GM21528 (cell line): ENCODE results near the gene NFASC.

ENCODE experiments used
- ATAC-seq: cut with Tn5 transposase; IDR thresholded peaks from one replicate; pipeline ENCODE4 v1.9.1; 2021; ENCODE audit warnings: mild to moderate bottlenecking, moderate library complexity; ENCODE audit not compliant: unreplicated experiment, low FRiP score

Gene NFASC

DNA sequence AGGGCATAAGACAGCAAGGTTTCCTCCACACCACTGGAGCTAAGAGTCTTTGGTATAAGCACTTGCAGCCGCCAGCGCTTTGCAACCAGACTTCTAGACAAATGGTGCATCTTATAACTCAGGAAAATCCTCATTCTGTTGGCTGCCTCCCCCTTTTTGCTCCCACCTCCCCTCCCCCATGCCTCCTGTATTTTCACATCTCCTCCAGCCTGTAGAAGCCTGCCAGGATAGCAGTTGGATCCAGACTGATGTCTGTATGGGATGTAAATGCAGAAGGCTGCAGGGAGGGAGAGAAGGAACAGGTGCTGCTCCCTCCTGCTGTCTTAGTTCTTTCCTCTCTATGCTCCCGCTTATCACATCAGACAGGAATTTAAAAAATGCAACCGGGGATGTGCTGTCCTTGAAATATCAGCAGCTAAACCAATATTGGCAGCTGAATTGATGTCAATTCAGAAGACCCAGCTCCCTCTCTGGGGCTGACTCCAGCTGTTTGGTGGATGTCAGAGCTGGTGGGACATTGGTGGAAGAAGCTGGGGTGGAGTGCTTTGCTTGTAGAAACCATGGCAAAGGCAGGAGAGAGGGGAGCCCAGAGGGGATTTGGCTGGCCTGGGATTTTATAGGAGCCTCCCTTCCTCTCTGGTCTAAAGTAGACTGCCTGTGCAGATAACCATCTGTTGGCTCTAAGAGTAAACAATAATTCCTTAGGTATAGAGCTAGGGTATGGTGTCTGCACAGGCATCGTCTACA is 53.5 kb downstream of the NFASC start:
- no peak for ATAC-seq

DNA sequence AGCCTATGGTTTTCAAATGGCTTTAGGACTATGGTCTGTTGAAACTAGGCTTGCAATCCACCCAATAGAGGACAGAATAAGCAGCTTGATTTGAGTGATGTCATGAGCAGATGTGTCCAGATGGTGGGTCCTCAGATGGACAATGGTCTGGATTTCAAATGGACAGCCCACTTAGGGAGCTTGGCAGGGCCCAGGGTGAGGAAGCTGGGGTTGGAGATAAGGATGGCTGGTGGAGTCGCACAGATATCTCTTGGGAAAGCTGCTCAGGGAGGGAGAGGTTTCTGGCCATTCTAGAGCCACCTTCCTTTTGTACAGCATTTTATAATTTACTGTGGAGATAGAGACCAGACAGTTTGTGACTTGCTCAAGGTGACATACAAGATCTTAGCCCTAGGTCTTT is 55.0 kb downstream of the NFASC start:
- no peak for ATAC-seq

DNA sequence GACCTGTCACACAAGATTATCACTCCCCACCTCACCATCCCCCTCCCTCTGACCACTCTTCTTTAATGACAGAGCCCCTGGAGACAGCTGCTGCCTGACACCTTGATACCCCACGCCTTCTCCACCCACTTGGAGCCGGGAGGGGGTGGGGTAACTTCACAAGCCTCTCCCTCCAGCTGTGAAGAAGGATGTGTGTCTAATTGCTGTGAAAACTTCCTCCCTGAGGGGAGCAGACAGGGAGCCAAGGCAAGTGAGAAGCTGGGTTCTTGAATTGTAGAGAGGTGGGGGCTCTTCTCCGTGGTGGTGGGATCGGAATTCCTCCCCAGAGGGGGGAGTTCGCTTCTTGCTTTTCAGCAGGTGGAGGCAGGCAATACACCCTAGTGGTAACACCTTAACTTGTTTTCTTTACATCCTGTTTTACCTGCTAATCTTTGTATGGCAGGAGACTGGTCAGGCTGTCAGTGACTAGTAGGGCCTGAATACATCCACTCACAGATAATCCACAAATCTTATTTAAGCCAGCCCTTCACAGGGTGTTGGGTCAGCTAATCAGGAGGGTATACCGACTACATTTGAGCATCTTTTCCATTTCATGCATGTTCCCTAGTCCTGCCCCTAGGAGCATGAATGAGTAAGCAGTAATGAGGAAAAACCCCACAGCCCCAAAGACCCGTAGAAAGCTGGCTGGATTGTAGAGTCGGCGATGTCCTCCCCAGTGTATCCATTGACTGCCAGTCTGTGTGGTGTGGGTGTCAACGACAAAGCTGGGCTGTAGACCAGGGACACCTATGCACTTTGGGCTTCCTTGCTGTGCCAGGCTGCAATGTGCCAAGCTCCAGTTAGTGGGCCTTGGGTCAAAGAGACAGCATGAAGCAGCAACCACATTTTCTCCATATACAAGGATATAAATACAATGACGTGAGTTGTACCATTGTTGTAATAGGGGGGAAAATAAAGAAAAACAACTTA is 57.3 kb downstream of the NFASC start:
- no peak for ATAC-seq

DNA sequence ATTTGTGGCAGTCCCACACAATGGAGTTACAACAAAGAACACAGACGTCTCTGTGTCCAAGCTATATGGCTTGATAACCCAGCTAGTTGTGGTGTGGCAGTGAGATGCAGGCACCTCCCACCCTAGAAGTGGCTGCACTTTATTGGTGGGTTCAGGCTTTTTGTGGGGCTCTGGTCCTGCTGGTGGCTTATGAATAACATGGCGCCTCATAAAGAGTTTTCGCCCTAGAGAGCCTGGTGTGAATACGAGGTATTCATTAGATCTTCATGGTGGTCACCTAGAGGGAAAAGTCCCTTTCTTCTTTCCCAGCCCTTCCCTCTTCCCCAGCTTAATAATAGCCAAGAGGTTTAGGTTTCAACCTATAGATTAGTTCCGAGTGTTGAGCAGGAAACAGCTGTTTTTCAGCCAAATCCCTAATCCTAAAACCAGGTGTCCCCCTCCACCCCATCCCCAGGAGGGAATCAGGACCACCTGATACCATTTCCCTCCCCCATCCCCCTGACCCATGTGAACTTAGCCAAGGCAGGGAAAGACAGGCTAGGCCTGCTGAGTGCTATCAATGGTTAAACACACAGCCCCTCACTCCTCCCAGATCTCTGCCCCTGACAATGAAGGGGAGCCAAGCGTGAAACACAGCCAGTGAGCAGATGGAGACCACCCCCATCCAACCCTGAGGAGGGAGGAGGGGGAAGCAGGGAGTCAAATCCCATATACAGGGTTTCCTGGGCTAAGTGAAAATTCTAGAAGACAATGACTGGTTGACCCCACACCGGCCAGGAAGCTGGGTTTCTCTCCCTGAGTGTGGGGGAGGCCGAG is 58.2 kb downstream of the NFASC start:
- ATAC-seq: no peak

DNA sequence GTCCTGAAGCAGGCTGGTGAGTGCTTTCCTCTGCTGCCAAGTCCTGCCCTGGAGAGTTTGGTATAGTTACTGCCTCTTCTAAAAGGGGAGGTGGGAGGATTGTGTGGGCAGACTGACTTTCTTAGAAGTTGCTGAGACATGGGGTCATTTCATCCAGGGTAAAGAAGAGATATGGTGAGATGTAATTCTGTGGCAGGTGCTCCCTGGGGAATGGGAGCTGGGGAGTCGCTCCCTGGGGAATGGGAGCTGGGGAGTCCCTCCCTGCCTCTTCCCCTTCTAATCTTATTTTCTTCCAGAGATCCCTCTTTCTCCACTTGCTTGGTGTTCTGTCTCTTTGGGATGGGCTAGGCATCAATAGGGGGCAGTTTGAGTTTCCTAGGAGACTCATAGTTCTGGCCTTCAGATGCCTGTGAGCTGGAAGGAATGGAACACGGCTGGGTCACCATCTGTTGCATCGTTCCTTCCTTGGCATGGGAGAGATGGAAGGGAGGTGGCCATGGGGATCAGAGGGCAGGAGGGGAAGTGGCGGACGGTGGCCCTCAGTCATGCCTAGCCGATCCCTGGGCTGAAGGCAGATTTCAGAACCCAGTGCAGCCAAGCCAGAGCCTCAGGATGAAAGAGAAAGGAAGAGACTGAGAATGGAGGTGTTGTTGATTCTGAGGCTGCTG is 59.0 kb downstream of the NFASC start:
- no peak for ATAC-seq

DNA sequence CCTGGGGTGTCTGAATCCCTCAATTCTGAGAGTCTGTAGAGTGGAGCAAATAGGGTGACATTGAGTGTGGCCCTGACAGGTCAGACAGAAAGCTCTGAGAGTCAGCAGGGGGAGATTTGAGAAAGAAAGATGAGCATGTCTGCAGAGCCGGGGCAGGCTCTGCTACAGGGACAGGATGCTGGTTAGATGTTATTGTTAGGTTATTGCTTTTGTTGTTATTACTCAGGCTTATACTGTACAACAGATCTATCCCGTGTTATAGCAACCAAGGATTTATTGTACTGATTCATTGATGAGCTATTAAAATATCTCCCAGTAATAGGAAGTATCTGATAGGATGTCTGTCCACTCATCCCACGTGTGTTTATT is 59.5 kb downstream of the NFASC start:
- ATAC-seq: no peak

DNA sequence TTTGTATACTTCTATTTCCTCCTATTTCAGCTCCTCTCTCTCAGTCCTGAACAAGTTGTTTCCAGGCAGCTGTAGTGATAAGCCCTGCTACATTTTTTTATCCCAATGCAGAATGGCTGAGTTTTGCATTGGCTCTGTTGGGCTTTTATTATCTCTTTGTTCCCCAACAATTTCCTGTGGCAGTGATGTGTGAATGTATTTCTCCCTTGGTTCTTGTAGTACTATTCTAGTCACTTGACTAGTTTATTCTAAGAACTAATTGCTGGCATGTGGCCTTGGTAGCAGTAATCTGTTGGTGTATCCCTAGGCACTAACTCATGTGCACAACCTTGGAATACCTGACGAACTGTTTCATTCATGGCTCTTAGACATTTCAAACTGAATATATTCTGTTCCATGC is 60.7 kb downstream of the NFASC start:
- ATAC-seq: no peak

DNA sequence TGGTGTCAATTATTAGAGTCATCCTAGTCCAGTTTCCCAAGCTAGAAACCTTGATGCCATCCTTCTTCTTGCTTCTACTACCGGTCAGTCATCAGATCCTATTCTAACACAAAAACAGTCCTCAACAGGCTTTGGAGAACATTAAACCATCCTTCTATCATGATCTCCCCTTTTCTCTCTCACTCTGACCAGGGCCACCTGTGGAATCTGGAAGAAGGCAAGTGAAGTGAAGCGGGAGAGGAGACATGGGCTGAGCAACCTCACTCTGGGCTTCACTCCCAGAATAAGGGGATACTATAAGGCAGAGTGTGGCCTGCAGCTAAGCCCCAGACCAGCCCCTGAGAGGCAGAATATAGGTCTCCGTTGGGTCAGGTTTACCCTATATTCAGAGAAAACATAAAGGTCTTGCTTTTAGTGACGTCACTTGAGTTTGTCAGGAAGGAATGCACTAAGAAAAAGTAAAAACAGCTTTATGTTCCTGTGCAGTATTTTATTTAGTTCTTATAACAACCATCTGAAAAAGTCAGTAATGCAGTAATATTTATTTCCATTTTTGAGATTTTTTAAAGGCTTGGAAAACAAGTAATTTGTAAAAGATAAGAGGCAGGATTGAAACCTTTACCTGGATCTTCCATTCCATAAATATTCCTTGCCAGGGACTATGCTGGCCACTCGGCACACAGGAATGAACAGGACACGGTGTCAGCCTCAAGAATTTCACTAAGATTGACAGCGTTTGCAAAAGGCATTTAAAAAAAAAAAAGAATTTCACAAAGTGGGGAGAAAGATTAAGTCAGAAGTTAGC is 61.3 kb downstream of the NFASC start:
- ATAC-seq: no peak

DNA sequence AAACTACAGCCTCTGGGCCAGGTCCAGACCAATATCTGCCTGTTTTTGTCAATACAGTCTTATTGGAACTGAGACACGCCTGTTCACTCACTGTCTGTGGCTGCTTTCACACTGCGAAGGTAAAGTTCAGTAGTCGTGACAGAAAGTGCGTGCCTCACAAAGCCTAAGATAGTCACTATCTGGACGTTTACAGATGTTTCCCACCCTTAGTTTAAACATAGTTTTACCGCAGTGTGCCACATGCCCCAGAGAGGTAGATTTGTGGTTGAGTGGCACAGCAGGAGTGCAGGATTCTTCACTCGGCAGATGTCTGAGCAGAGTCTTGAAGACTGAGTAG is 61.9 kb downstream of the NFASC start:
- ATAC-seq: no peak

DNA sequence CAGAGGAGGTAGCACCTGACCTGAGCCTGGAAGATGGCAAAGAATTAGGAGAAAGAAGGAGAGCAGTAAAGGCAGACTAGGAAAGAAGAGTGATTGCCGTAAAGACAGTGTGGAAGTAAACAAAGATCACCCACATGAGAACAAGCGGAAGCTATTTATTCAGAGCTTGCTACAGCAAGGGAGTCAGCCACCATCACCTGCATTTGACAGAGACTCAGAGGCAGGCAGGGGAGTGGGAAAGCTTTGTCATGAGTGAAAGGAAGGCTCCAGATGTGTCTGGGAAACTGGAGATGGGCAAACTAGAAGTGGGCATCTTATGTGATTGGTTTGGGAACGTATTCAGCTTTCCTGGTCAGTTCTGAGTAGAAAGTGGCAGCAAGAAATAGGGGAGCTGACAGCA is 64.5 kb downstream of the NFASC start:
- no peak for ATAC-seq

DNA sequence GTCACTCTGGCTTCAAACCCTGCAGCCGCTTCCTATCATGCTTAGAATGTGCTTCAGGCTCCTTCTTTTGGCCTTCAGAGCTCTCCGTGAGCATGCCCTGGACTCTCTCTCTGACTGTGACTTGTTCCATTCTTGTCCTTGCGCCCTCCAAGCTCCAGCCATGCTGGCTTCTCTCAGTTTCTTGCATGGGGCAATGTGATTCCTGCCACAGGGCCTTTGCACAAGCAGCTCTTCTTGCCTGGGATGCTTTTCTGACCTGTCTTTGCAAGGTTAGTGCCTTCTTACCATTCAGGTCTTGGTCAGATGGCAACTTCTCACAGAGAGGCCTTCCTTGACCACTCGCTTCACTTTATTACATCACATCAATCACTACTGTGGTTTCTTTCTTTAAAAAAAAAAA is 66.1 kb downstream of the NFASC start:
- ATAC-seq: no peak

DNA sequence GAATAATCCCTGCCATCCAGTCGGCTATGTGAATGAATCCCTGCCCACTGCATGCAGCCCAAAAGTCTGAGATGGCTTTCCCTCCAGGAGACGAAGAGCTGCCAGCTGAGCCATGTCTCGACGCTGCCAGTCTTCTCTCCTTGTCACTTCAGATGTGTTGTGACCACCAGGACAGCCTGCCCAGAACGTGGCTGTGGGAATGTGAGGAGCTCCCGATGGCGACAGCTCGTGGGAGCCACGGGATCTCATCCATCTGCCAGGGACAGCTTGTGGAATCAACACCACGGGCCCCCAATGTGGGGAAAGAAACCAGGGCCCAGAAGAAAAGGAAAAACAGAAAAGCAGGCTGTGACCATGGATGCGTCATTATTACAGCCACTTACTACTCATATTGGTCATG is 67.2 kb downstream of the NFASC start:
- no peak for ATAC-seq

DNA sequence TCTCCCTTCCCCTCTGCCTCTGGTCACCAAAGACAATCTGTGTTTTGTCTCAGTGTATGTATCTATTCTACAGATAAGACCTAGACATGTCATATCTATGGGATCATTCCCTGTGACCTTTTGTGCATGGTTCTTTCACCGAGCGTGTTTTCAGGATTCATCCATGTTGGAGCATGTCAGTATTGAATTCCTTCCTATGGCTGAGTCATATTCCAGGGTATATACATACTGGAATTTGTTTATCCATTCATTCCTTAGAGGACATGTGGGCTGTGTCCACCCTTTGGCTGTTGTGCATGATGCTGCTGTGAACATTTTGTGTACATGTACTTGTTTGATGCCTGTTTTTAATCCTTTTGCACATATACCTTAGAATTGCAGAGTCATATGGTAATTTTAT is 69.9 kb downstream of the NFASC start:
- ATAC-seq: no peak

DNA sequence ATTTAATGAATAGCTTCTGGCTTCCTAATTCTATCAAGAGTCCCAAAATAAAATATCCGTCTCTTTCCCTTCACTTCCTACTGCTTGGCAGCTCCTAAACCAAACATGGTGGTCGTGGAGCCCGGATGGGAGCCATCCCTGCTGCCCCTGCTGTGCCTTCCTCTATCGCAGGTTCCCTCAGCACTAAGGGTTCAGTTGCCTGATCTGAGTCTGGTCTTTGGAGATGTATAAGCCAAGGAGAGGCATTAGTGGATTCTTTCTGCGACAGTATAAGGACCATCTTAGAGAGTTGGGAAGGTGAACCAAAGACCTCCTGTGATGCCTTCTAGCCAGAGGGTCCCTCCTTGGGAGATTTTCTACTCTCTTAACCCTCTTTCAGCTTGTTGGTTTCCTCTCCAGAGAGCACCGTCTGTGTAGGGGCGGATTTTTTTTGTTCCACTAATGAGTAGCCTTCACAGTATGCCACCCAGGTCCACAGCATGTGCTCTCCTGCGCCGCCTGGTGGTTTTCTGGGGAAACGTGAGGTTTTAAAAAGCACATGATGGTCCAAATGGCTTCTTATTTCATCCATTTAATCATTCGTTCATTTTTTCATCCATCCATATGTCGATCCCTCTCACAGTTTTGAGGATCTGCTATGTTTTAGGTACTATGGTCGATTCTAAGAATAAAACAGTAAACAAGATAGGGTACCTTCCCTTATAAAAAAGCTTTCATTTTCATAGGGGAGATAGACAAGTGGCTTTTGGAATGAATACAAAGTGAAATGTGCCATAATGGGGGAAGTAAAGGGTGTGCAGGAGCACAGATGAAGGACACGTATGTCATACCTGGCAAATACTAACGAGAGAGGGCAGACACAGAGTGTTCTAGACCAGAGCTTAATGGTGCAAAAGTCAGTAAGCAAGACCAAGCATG is 71.0 kb downstream of the NFASC start:
- no peak for ATAC-seq

DNA sequence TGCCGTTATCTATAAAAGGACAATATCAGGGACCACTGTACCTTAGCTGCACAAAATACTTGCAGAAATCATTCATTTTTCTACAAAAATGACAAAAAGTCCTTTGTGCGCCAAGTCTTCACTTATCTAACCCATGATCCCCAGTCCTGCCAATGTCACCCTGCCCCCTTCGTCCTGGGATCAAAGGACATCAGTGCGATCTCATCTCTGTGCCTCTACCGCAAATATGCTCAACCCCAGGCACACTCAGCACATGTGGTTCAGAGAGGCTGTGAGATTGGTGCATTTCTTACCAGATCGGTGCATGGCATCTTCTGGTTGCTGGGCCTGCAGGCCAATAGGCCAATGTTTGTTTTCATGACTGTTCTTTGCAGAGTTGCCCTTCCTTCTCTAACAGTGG is 72.8 kb downstream of the NFASC start:
- no peak for ATAC-seq

DNA sequence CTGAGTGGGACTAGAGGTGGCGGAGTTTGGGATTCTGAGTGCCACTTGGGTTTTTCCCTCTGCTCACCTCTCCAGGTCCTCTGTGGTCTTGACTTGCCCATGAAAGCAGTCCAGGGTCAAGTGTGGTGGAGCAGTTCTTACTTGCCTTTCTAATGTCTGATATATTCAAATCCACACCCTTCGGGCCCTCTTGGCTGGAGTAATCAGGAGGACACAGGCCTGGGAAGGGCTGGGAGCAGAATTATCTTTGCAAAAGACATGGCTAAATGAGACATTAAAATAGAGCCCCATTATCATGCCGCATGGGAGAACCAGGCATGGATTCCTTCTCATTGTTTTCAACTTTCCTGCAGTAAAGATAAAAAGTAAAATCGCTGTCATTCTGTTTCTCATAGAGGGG is 74.0 kb downstream of the NFASC start:
- no peak for ATAC-seq

DNA sequence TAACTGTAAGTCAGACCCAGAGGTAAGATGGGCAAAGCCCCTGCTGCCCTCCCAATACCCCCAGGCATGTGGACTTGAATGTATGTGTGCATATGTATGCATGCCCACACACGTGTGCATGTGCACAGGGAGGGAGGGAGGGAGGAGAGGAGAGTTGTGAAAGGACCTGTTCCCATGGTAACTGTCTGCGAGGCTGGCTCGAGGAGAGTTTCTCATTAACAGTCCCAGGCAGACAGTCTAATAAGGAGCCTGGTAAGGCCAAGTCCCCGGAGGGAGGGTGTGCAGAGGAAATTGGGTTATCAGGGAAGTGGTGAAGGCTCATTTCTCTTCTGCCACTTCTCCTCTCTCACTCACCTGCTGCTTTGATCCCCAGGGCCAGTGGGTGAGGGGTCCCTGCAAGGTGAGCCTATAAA is 74.9 kb downstream of the NFASC start:
- ATAC-seq: no peak

DNA sequence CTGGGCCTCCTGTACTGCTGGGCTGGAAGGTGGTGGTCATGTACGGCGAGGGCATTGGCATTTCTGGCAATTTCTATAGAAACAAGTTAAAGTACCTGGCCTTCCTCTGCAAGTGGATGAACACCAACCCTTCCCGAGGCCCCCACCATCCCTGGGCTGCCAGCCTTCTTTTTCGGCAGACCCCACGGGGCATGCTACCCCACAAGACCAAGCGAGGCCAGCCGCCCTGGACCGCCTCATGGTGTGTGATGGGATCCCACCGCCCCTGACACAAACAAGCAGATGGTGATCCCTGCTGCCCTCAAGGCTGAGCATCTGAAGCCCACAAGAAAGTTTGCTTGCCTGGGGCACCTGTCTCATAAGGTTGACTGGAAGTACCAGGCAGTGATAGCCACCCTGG is 76.0 kb downstream of the NFASC start:
- ATAC-seq: no peak

DNA sequence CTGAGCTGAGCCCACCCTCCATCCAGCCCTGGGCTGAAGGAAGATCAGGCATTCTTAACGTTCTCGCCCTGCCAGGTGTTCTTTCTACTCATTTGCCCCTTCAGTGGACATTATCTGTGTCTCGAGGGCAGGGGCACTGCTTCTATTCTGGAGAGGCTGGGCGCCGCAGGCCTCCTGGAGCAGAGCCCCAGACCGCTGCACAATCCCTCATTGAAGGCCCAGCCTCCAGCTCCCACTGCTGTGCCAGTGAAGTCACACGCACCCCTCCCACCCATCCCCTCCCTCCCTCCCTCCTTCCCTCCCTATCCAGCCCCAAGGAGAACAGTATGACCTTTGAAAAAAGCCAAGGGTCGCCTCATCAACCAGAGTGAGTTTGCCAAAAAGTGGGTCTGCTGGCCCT is 76.7 kb downstream of the NFASC start:
- ATAC-seq: no peak
